Eye (tissue), 1 donor: ENCODE results near the gene JADE1.

Source experiments
- DNase-seq: peaks from one replicate; pipeline ENCODE4 v3.0.0-alpha.2; 2015

Gene JADE1

DNA sequence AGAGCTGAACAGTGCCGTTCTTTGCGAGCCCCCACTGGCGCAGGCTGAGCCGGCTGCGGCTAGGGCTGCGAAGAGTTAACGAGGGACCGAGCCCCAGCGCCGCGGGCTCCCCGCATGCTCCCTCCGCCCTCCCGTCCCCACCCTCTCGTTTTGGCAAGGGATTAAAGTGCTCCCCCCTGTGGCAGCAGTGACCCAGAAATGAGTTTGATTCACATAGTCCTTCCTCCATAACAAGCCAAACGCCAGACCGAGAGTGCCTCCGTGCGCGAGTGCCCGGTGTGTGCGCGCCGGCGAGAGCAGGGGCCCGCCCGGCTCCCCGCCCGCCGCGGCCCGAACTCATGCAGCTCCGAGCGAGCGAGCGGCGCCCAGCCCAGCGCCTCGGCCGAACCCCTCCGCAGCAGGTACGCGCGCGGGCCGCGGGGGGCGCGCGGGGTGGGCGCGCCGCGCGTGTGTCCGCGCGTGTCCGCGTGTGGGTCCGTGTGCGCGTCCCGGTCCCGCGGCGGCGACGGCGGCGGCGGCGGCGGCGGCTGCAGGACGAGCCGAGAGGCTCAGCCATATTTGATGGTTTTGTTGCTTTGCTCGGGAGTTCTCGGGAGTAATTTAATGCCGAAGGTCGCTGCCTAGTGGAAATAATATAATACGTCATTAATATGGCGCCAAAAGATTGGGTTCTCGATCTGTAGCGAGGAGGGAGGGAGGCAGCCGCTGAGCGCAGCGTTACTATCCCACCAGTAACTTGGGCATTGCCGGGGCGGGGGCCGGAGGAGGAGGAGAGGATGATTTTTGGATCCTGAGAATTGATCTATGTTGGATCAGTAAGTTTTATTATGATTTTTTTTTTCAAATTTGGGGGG is at the start of gene JADE1:
Gene JADE1 (plus strand): TSS at position 224 of the 854 bp plus-strand sequence. CDS start 22,059 bp downstream, outside the sequence.
- DNase-seq, result peak; percentile 98

DNA sequence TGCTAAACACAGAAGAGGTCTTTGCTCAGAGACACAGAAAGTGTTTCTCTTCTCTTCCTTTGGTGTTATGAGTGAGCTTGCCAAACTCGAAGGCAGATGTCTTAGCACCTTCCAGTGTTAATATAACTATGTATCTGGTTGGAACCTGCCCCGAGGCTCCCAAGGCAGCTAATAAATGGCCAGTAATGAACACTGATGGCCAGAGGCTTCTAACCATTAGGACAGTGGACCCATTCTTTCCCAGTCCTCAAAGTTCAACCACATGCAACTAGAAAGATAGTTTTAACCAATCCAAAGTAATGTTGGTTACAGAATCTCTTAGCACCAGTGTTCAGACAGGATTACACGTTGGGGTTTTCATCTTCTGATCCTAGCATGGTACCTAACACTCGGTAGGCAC is 42.7 kb upstream of the JADE1 start:
- no peak for DNase-seq

DNA sequence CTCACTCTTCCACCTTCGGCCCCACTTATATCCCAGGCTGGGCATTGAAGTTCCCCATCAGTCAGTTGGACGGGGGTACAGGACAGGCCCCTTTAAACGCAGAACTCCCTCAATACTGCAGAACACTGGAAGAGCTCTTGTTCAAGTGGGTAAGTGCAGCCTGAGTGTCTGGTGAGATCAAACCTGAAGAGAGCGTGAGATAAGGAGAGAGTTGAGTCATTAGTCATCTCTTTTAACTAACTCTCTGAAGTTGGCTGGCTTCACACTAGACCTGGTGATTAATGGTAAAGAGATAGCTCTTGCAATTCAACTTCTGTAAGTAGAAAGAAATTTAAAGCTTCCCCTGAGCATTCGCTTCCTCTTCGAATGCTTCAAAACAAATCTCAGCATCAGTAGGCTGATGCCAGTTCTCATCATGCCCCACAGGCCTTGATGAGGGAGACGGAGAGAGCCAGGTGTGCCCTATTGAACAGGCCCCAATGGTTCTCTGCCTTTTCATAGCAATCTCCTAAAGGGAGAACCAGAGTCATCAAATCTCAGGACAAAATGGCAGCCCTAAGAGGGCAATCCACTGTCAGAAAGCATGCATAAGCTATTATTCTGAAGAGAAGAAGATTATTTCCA is 41.0 kb upstream of the JADE1 start:
- DNase-seq, result no peak

DNA sequence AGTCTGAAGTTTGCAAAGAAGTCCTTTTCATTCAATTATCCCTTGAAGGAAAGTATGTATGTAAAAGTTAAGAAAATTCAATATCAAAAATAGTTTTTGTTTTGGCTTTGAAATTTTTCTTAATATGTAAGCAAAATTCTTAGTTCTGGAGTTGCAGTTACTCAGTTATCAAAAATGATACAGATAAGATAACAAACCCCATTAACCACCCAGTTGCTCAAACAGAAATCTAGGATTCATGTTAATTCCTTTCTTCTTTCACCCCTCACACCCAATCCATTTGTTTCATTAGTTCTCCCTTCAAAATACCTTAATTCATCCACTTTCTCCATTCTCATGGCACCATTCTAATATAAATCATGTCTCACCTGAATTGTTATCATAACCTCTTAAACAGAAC is 40.5 kb upstream of the JADE1 start:
- no peak for DNase-seq

DNA sequence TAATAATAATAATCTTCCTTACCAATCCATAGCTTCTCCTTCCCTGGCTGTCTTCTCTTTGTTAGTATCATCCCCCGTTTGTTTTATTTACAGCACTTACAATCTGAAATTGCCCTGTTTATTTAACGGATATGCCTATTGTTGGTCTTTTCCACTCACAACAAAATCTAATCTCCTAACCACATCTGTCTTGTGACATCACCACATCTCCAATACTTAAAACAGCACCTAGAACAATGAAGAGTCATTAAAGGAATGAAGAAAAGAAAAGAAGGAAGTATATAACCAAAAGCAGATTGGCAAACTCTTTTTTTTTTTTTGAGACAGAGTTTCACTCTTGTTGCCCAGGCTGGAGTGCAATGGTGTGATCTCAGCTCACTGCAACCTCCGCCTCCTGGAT is 38.7 kb upstream of the JADE1 start:
- no peak for DNase-seq

DNA sequence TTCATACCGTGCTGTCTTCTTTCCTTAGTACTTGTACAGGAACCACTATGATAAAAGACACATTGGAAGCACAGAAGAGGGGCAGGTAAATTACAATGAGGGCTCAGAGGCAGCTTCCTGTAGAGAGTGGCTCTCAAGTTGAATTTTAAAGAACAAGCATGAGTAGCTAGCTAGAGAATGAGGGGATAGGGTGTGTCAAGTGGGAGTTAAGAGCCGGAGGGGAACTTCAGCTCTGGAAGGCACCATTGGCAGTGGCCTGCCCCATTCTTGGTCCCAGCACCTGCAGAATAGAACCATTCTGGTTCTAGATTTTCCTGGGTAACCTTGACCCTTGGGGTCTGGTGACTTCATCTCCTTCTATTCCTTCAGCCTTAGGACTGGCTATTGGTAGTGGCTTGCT is 34.0 kb upstream of the JADE1 start:
- DNase-seq, result no peak

DNA sequence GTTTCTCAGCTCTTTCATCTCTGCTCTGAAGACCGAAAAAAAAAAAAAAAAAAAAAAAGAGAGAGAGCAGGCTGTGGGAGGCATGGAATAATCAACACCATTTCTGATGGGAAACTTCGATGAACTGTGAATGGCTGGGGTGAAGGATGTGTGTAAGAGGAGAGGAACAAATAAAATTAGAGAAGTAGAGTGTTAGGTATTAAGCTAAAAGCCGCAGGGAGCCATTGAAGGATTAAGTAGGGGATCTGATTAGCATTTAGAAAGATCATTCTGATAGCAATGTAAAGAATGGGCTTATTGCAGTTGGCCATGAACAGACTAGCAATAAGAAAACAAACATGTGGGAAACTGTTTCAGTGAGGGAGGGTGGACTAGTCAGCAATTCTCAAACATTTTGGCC is 33.6 kb upstream of the JADE1 start:
- DNase-seq, result no peak

DNA sequence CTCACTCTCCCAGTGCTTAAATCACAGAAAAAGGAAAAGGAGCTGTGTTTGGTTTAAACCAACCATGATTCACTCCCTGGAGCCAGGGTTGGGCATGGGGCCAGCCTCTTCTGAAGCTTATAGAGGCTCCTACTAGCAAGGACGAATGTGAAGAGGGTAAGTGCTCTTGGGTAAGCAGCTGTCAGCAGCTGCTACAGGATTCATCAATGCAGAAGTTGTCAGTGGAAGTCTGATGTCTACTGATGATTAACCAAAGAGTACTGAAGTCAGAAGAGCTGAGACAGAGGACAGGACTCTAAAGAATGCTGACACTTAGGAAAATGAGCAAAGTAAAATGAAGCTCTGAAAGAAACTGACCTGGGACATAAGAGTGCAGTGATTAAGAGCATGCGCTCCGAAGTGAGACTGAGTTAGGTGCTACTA is 32.7 kb upstream of the JADE1 start:
- DNase-seq, result no peak

DNA sequence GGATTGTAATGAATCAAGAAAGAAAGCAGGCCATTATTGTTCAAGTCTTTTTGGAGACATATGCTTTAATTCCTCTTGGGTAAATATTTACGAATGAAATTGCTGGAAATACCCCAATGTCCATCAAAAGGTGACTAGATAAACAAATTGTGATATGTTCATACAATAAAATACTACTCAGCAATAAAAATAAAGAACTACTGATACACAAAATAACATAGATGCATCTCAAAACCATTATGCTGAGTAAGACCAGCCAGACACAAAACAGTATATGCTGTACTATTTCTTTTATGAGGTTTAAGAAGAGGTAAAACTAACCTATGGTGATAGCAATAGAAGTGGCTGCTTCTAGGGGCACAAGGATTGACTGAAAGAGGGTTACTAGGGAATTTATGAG is 28.8 kb upstream of the JADE1 start:
- DNase-seq, result no peak

DNA sequence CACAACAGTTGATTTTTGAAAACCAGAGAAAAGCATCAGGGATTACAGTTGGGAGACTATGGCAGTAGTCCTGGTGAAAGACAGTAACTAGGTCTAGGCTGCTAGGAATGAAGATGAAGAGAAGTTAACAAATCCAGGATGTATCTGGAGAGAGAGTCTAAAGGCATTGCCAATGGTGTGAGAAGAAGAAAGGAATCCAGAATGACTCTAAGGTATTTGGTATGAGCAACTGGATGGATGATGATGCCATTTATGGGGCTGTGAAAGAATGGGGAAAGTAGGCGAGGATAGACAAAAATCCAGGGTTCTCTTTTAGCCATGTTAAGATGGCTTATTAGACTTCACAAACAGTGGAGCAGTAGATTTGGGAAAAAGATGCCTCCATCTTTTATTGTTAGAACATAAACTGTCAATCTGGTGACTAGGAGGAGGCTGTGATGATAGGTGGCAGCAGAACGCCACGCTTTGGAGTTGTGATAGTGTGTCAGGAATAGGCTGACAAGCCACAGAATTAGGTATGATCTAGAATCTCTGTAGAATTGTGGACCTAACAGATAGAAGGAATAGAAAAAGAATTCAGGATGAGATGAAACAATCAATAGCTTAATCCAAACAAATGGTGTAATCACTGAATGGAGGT is 27.3 kb upstream of the JADE1 start:
- no peak for DNase-seq

DNA sequence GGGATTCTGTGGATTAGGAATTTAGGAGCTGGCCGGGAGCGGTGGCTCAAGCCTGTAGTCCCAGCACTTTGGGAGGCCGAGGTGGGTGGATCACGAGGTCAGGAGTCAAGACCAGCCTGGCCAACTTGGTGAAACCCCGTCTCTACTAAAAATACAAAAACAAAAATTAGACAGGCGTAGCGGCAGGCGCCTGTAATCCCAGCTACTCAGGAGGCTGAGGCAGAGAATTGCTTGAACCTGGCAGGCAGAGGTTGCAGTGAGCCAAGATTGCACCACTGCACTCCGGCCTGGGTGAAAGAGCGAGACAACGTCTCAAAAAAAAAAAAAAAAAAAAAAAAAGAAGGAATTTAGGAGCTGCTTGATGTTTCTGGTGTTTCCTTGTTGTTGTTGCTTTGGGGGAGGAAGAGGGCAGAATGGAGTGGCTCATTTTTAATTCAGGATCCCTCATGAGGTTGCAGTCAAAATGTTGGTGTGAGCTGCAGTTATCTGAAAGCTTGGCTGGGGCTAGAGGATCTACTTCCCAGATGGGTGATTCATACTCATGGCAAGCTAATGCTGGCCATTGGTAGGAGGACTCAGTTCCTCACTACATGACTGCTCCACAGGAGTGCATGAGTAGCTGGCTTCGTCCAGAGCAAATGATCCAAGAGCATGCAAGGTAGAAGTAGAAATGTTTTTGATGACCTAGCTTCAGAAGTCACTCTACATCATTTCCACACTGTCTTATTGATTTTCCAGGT is 26.5 kb upstream of the JADE1 start:
- no peak for DNase-seq

DNA sequence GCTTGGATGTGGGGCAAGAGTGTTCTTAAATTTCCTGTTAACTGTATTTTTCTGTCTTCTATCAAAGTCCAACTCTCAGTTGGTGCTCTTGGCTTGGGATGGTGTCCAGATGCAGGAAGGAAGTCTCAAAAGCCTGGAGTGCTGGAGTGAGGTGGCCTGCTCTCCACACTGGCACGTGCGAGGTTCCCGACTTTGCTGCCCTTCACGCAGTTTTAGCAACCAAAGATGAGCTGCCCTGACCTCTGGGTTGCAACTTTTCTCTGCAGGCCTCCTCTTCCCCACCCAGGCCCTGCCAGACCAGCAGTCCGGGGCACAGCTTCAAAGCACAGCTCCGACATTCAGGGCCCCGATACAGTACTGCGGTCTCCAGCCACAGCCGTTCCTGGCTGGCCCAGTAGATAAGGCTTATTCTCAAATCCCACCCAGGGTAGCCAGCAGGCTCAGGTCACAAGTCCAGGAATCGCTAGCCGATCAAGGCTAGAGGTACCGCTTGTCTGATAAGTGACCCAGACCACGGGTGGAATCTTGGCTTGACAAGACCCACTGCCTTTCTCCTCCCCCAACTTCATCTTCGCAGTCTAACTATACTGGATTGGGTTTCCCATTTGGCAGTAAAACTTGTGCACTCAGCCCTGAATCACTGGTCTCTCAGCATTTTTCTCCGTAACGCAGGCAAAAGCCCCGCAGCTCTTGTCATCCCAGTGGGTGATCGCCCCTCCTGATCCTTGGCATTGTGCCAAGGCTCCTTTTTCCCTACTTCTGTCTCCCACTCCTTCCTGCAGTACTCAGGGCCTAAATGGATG is 21.8 kb upstream of the JADE1 start:
- DNase-seq, result peak; percentile 42

DNA sequence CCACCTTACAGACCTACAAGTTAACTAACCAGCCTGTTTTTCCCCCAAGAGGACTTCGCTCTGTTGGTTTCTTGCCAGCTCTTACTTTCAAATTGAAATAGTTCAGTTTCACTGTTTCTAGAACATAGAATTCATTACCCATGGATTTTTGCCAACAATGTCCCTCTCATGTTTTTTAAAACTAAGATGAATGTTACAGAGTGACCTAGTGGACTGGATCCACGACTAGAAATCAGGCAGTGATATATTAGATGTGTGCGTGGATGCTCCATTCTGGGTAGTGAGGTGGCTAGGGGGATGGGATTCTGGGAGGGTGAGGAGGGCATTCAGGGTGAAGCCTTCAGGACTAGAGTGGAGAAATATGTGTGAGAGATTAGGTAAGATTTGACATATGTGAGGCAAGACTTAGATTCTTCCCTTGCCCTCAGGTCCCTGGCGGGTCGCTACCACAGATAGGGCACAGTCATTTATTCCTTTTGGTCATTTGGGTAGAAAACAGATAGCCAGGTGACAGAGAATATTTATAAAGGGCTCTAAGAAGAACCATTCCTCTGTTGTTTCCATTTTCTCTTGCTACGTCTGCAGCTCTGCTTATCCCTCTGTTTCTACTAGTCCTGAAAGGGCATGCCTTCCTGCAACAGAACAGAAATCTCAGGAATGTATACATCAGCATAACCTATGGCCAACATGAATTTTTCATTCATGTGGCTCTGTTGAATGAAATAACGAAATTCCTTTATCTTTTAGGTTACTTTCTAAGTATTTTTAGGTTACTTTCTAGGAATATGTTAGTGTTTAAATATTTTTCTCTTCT is 15.4 kb upstream of the JADE1 start:
- no peak for DNase-seq

DNA sequence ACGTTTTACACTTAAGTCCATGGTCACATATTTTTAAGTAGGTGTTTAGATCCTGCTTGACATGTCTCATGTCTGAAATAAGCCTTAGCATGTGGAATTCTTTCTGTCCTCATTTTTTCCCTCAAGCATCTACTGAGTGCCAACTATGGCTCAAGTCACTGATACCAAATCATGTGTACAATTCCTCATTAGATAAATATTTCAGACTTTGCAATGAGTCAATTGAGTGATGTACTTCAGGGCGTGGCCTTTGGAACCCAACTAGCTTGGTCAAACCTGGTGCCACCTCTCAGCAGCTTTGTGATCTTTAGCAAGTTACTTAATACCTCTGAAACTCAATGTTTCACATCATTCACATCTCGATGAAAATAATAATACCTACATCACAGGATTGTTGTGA is 12.6 kb upstream of the JADE1 start:
- DNase-seq, result no peak

DNA sequence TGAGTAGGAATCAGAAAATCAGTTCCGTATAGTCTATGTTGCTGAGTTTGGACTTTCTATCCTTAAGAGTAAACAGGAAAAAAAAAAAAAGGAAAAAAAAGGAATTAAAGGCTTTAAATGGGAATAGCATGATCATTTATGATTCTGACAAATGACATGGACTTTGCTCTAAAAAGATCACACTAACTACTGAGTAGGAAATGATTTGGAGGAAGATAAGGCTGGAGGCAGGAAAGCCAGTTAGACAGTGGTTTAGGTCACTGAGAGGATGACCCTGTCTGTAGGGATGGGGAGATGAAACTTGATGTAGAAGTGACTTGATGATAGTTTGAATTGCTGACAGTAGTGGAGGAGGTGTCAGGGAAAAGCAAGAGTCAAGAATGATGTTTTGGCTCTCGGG is 9.2 kb upstream of the JADE1 start:
- DNase-seq, result no peak

DNA sequence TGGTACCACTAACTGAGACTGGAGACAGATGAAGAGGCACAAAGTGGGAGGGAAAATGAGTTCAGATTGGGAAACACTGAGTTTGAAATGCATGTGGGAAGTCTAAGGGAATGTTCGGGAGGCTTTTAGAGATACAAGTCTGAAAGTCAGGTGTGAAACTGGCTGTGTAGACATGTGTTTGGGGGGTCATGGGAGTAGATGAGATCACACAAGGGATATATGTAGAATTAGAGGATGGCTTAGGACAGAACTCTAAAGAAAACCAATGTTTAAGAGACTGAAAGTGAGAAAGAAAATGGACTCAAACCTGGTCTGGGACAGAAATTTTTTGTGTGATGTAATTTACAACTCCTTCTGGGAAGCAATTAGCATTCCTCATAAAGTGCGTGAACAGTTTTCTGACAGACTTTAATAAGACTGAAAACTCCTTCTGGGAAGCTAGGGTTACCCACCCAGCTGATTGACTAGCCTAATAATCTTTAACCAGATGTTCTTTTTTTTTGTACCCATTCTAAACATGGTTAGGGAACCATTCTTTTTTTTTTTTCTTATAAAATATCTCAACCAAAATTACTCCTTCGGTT is 8.7 kb upstream of the JADE1 start:
- no peak for DNase-seq

DNA sequence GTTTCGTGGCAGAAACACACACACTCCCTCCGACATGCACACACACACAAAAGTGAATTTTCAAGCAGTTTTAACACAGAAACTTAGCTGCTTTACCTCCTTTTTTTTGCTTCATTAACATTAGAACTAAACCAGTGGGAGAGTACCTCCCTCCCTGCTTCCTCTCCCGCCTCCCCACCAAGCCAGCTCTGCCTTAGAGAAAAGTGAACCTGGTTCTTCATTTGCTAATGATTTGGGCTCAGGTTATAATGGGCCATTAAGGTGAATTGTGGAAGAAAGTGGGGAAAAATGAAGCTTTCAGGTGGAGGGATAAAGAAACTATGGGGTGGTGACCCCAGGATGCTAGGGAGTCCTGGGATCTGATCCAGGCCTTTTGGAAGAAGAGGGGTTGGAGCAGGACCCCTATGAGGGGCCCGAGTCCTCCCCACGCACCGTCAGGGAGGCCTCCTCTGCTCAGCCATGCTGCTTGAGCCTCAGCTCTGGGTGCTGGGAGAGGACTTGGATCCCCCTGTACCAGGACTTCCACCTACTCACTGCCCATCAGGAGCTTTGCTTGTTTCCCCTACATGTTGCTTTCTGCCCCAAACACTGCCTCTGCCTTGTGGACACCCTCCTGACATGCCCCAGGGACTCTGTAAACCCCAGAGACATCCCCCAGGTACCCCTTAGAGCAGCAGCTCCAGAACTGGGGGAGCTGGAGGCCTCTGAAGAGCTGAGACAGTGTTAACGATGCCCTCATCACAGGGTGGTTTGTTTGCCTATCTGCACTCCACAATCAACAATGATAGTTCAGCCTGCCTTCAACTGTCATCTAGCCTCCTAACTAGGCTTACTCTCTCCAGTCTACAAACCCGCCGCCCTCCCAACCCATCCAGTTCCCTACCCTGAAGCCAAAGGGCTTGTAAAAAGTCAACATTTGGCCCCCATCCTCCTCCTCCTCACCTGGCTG is 6.5 kb upstream of the JADE1 start:
- DNase-seq, result no peak

DNA sequence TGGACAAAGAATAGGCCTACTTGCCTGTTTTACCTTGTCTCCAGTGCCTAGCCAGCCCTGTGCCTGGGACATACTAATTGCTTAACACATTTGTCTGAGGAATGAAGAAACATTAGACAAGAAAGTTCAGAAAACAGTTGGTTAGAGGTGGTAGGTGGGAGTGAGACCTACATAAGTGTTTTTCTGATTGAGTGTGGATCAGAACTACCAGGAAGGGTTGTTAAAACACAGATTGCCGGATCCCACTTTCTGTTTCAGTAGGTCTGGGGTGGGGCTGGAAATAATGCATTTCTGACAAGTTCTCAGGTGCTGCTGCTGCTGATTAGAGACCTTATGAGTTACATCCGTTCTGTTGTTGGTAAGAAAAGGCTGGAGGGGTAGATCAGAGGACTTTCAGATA is 5.7 kb upstream of the JADE1 start:
- no peak for DNase-seq

DNA sequence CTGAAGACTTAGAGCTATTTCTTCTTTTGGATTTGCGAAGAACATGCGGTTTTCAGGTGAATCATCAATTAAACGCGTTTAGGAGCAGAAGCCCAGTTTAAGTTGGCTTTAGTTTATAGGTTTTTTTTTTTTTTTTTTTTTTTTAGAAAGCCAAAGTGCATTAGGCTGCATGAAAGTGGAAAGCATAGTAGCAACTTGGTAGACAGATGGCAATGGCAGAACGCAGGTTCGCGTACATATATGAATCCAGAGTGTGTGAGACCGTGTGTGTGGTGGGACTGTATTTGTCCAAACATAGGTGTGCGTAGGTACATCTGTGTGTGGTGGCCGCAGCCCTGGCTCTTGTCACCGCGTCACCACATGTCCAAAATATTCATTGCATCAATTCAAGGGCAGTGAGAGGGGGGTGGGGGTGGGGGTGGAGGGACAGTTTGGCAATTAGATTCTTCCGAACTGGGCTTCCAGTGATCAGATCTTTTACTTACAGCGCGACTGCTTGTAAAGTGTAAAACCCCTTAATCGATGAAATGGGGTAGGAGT is 901 bp downstream of the JADE1 start:
- DNase-seq, result no peak
